Naive thymus-derived CD4-positive, alpha-beta T cell (primary cell): ENCODE data around the gene ZNF501. TPM values are rescaled to one million over a fixed set of nuclear protein-coding genes. Genes with fewer than 3 reads are reported as not detected.

ENCODE experiments used
- ATAC-seq: fragments of 150-1000 bp; cut with Tn5 transposase; 2 replicates; pipeline ENCODE4 v1.10.0; 2021; ENCODE audit warnings: mild to moderate bottlenecking, moderate library complexity
- CTCF ChIA-PET: fragments of 350-600 bp; sonication (Branson Sonifier 250); formaldehyde crosslinking; loops from one replicate; lab custom pipeline; 2021; ENCODE audit warnings: antibody characterized with exemption; lab: Charles Lee
- POLR2A ChIA-PET: fragments of 350-600 bp; sonication (Branson Sonifier 250); formaldehyde crosslinking; loops from one replicate; lab custom pipeline; 2021; ENCODE audit warnings: antibody characterized with exemption, inconsistent platforms; lab: Charles Lee
- DNase-seq, 9 donors: peaks; one replicate each; pipeline versions ENCODE4 v3.0.0 to v3.0.0-alpha.2; 2020 to 2022; ENCODE audit warnings: mixed read lengths in 1 of 9
- H3K27ac ChIP-seq: one replicate; pipeline ENCODE4 v1.7.0; 2013; ENCODE audit warnings: mild to moderate bottlenecking, low read depth, low read length, moderate library complexity
- H3K27me3 ChIP-seq, 2 donors: one replicate each; pipeline ENCODE4 v1.7.0; 2013; ENCODE audit warnings: low read length in 2 of 2, mild to moderate bottlenecking in 2 of 2, moderate library complexity in 2 of 2; ENCODE audit not compliant: control insufficient read depth in 2 of 2, insufficient read depth in 2 of 2
- H3K36me3 ChIP-seq, 3 experiments: 1 replicate in 2 of 3; 2 replicates in 1 of 3; pipeline ENCODE4 v1.7.0; 2013; ENCODE audit warnings: low read length in 3 of 3, mild to moderate bottlenecking in 3 of 3, moderate library complexity in 1 of 3; ENCODE audit not compliant: insufficient read depth in 3 of 3, control insufficient read depth in 2 of 3
- H3K4me1 ChIP-seq, 2 donors: one replicate each; pipeline ENCODE4 v1.7.0; 2013; ENCODE audit warnings: low read length in 2 of 2, mild to moderate bottlenecking in 2 of 2, moderate library complexity in 1 of 2; ENCODE audit not compliant: control insufficient read depth in 2 of 2, insufficient read depth in 2 of 2
- H3K4me3 ChIP-seq: 2 replicates; pipeline ENCODE4 v1.7.0; 2013; ENCODE audit warnings: mild to moderate bottlenecking, low read length
- H3K9me3 ChIP-seq, 3 experiments: 1 replicate in 2 of 3; 2 replicates in 1 of 3; pipeline ENCODE4 v1.7.0; 2013; ENCODE audit warnings: low read length in 3 of 3; ENCODE audit not compliant: control insufficient read depth in 2 of 3
- H3K27ac Mint-ChIP-seq, 9 donors: one replicate each; pipeline ENCODE4 v1.8.0; 2020 to 2022; ENCODE audit warnings: mixed read lengths in 9 of 9, mild to moderate bottlenecking in 8 of 9, moderate library complexity in 5 of 9, inconsistent platforms in 2 of 9
- H3K27me3 Mint-ChIP-seq, 5 donors: one replicate each; pipeline ENCODE4 v1.8.0; 2021 to 2022; ENCODE audit warnings: mixed read lengths in 5 of 5, mild to moderate bottlenecking in 1 of 5
- H3K36me3 Mint-ChIP-seq, 5 donors: one replicate each; pipeline ENCODE4 v1.8.0; 2020 to 2022; ENCODE audit warnings: mixed read lengths in 5 of 5, mild to moderate bottlenecking in 3 of 5, inconsistent platforms in 1 of 5
- H3K4me1 Mint-ChIP-seq, 7 donors: one replicate each; pipeline ENCODE4 v1.8.0; 2020 to 2022; ENCODE audit warnings: mixed read lengths in 7 of 7, mild to moderate bottlenecking in 3 of 7, inconsistent platforms in 1 of 7
- H3K4me3 Mint-ChIP-seq, 10 donors: one replicate each; pipeline ENCODE4 v1.8.0; 2020 to 2022; ENCODE audit warnings: mild to moderate bottlenecking in 10 of 10, mixed read lengths in 10 of 10, moderate library complexity in 6 of 10, inconsistent platforms in 2 of 10
- H3K9me3 Mint-ChIP-seq, 11 donors: one replicate each; pipeline ENCODE4 v1.8.0; 2020 to 2022; ENCODE audit warnings: mixed read lengths in 11 of 11, mild to moderate bottlenecking in 4 of 11, inconsistent platforms in 1 of 11, moderate library complexity in 1 of 11
- intact Hi-C, 2 donors: fragments of 100-400 bp; cut with micrococcal nuclease; formaldehyde crosslinking; loops; one replicate each; pipeline ENCODE4 v1.15.1; 2023
- polyA plus RNA-seq, 2 donors: library from polyadenylated mRNA; unstranded; fragments of 300-500 nt; fragmentation: Illumina TruSeq; gene quantifications; one replicate each; pipeline ENCODE4 v1.2.3, GENCODE V29; 2021
- total RNA-seq, 6 experiments: library from RNA in 5 of 6; stranded (reverse) in 5 of 6; gene quantifications; 1 replicate in 5 of 6; 2 replicates in 1 of 6; pipeline ENCODE4 v1.2.3 and lab custom pipeline; 2021 to 2026

The ZNF501 gene
- total RNA-seq = 1 to 10 TPM; 1.1 to 5.3 (median 2.6) TPM
- polyA plus RNA-seq = 1 to 10 TPM; 1.6 to 2.2 TPM
- 3.5 reads per million, percentile 18 among the genes with 10 or more reads in this experiment for total RNA-seq (lab: John Stamatoyannopoulos, UW)

DNA sequence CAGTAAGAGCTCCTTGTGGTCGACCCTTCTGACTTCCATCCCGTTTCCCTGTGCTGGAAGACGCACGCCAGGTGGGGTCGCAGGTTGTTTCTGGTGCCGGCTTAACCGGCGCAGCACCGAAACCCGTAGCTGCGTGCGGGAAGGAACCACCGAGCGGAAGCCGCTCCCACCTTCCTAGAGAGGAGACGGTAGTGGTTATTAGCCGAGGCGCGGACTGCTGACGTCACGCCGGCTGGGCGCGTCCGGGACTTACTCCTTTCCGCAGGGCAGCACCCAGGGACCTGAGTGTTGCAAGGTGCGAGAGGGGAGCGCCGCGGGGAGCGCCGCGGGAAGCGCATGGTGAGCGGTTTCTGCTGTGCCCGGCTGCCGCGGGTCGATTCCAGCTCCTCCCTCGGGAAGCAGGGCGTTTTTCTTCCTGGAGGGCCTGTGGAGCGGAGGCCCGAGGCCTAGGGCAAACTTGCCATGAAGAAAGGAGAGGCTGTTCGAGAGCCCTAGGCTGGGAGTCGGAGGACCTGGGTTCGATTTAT is at the start of gene ZNF501:
TSS of gene ZNF501 (plus strand) at position 252 of the 527 bp plus-strand sequence. CDS start 4,787 bp downstream, outside the sequence.
- H3K27ac ChIP-seq = peak within 1 kb of the TSS; percentile 45
- H3K27me3 Mint-ChIP-seq = no peaks in the 10 kb centered on the region
- H3K27me3 ChIP-seq = no peaks in the 10 kb centered on the region
- peak within 1 kb of the TSS; percentile 61 to 91 (median 84) for H3K27ac Mint-ChIP-seq
- H3K4me3 Mint-ChIP-seq = peak within 1 kb of the TSS; percentile 90 to 99 (median 92)
- peaks cover 4 to 26% (median 7%) of the 10 kb centered on the region in 3 experiments for H3K36me3 ChIP-seq
- ChIA-PET CTCF (interaction anchor here (0.5 to 0.9 kb wide), 2 partner anchors 104 to 267 kb away, joined by 3 to 4 read pairs; no protein-coding TSS in a partner anchor), POLR2A (interaction anchor here (0.9 to 1.4 kb wide), 4 partner anchors 9 to 32 kb away, joined by 3 to 30 read pairs (median 4); partner anchors contain the start of genes KIAA1143 and KIF15)
- DNase-seq (peak; percentile 65 to 83 (median 75)), ATAC-seq (peak; percentile 97)
- peaks cover 2 to 20% (median 15%) of the 10 kb centered on the region in 7 donors for H3K4me1 Mint-ChIP-seq
- H3K4me1 ChIP-seq = no peaks in the 10 kb centered on the region
- peak within 1 kb of the TSS; percentile 75 for H3K4me3 ChIP-seq
- intact Hi-C loops = loop anchor here (1.0 to 10.0 kb wide), 7 partner anchors 17 to 252 kb away; partner anchors contain the start of genes KIAA1143 (in 2 of the 2), KIF15 (in 2 of the 2), ZNF197 (in 2 of the 2) and EXOSC7 (in 1 of the 2)
- H3K36me3 Mint-ChIP-seq = peaks cover 44 to 72% (median 57%) of the 10 kb centered on the region in 5 donors
- peaks cover 0 to 56% (median 24%) of the 10 kb centered on the region in 3 experiments for H3K9me3 ChIP-seq
- peaks cover 17 to 96% (median 68%) of the 10 kb centered on the region in 11 donors for H3K9me3 Mint-ChIP-seq

GRCh38 chr3:44680921-44681455 is 48.4 kb upstream of the ZNF501 start:
- H3K9me3 Mint-ChIP-seq = peaks cover 16 to 96% (median 46%) of the 10 kb centered on the region in 11 donors
- H3K27me3 Mint-ChIP-seq = peaks cover 0 to 13% (median 11%) of the 10 kb centered on the region in 5 donors
- no peak for DNase-seq
- H3K27ac Mint-ChIP-seq = no peak overlapping the region
- intact Hi-C loops = no loop called here
- Histone ChIP-seq H3K4me3 (no peak overlapping the region), H3K36me3 (peaks cover 0 to 6% (median 0%) of the 10 kb centered on the region in 3 experiments), H3K4me1 (no peaks in the 10 kb centered on the region), H3K9me3 (peaks cover 0 to 50% (median 0%) of the 10 kb centered on the region in 3 experiments), H3K27ac (no peak overlapping the region), H3K27me3 (no peaks in the 10 kb centered on the region)
- peaks cover 7 to 19% (median 13%) of the 10 kb centered on the region in 7 donors for H3K4me1 Mint-ChIP-seq
- POLR2A ChIA-PET = interaction anchor here (1.0 kb wide), 1 partner anchor 26 kb away, joined by 4 read pairs; no protein-coding TSS in a partner anchor
- no peak for ATAC-seq
- H3K36me3 Mint-ChIP-seq = peaks cover 23 to 63% (median 51%) of the 10 kb centered on the region in 5 donors
- no peak overlapping the region for H3K4me3 Mint-ChIP-seq
- CTCF ChIA-PET = no interaction called here

GRCh38 chr3:44682182-44682896 is 47.1 kb upstream of the ZNF501 start:
- Mint-ChIP-seq H3K9me3 (peaks cover 22 to 96% (median 44%) of the 10 kb centered on the region in 11 donors), H3K27me3 (peaks cover 1 to 25% (median 11%) of the 10 kb centered on the region in 5 donors), H3K36me3 (peaks cover 23 to 62% (median 48%) of the 10 kb centered on the region in 5 donors), H3K4me3 (no peak overlapping the region), H3K4me1 (peaks cover 7 to 22% (median 17%) of the 10 kb centered on the region in 7 donors), H3K27ac (no peak overlapping the region)
- H3K4me1 ChIP-seq = no peaks in the 10 kb centered on the region
- intact Hi-C loops = no loop called here
- peaks cover 0 to 6% (median 0%) of the 10 kb centered on the region in 3 experiments for H3K36me3 ChIP-seq
- POLR2A ChIA-PET = no interaction called here
- peaks cover 0 to 50% (median 0%) of the 10 kb centered on the region in 3 experiments for H3K9me3 ChIP-seq
- no peak overlapping the region for H3K4me3 ChIP-seq
- ATAC-seq (no peak), DNase-seq (no peak)
- CTCF ChIA-PET = interaction anchor here (0.7 kb wide), 1 partner anchor 359 kb away, joined by 3 read pairs; no protein-coding TSS in a partner anchor
- H3K27ac ChIP-seq = no peak overlapping the region
- H3K27me3 ChIP-seq = no peaks in the 10 kb centered on the region

- Mint-ChIP-seq H3K27ac (peak overlapping the region in 8 of 9 donors; percentile 3 to 92 (median 62)), H3K4me3 (peak overlapping the region; percentile 76 to 94 (median 86)), H3K9me3 (peaks cover 21 to 91% (median 54%) of the 10 kb centered on the region in 11 donors), H3K27me3 (peaks cover 12 to 47% (median 28%) of the 10 kb centered on the region in 5 donors), H3K4me1 (peaks cover 7 to 22% (median 17%) of the 10 kb centered on the region in 7 donors), H3K36me3 (peaks cover 23 to 69% (median 57%) of the 10 kb centered on the region in 5 donors)
- Histone ChIP-seq H3K9me3 (peaks cover 0 to 32% (median 0%) of the 10 kb centered on the region in 3 experiments), H3K4me3 (peak overlapping the region; percentile 25), H3K4me1 (no peaks in the 10 kb centered on the region), H3K27ac (peak overlapping the region; percentile 26), H3K36me3 (peaks cover 0 to 6% (median 0%) of the 10 kb centered on the region in 3 experiments), H3K27me3 (no peaks in the 10 kb centered on the region)
- ChIA-PET POLR2A (no interaction called here), CTCF (no interaction called here)
- intact Hi-C loops = loop anchor here in 1 of 2 donors (1.0 kb wide), 2 partner anchors 44 to 60 kb away; partner anchors contain the start of genes ZNF197 and ZNF501
- DNase-seq (peak; percentile 7 to 56 (median 31)), ATAC-seq (peak; percentile 79)
Observed at GRCh38 chr3:44685128-44685800, 44.2 kb upstream of the ZNF501 start.

- H3K27me3 Mint-ChIP-seq = peaks cover 12 to 73% (median 53%) of the 10 kb centered on the region in 5 donors
- no peak overlapping the region for H3K4me3 Mint-ChIP-seq
- peaks cover 7 to 22% (median 17%) of the 10 kb centered on the region in 7 donors for H3K4me1 Mint-ChIP-seq
- H3K9me3 ChIP-seq = peaks cover 0 to 13% (median 0%) of the 10 kb centered on the region in 3 experiments
- no peak overlapping the region for H3K27ac ChIP-seq
- peaks cover 12 to 89% (median 52%) of the 10 kb centered on the region in 11 donors for H3K9me3 Mint-ChIP-seq
- no peak for DNase-seq
- H3K4me3 ChIP-seq = no peak overlapping the region
- H3K4me1 ChIP-seq = no peaks in the 10 kb centered on the region
- ChIA-PET CTCF (no interaction called here), POLR2A (no interaction called here)
- H3K27me3 ChIP-seq = no peaks in the 10 kb centered on the region
- peaks cover 23 to 56% (median 38%) of the 10 kb centered on the region in 5 donors for H3K36me3 Mint-ChIP-seq
- intact Hi-C loops = no loop called here
- peaks cover 0 to 6% (median 0%) of the 10 kb centered on the region in 3 experiments for H3K36me3 ChIP-seq
- H3K27ac Mint-ChIP-seq = no peak overlapping the region
- no peak for ATAC-seq
Observed at GRCh38 chr3:44687898-44688297, 41.5 kb upstream of the ZNF501 start.
